ENCODE measurements around the gene RHBDD1. TPM values are rescaled to one million over a fixed set of nuclear protein-coding genes. Genes with fewer than 3 reads are reported as not detected.

RHBDD1 gene
- total and polyA plus RNA-seq, 8 donors = 1.8 to 31.6 (median 6.0) TPM

DNA sequence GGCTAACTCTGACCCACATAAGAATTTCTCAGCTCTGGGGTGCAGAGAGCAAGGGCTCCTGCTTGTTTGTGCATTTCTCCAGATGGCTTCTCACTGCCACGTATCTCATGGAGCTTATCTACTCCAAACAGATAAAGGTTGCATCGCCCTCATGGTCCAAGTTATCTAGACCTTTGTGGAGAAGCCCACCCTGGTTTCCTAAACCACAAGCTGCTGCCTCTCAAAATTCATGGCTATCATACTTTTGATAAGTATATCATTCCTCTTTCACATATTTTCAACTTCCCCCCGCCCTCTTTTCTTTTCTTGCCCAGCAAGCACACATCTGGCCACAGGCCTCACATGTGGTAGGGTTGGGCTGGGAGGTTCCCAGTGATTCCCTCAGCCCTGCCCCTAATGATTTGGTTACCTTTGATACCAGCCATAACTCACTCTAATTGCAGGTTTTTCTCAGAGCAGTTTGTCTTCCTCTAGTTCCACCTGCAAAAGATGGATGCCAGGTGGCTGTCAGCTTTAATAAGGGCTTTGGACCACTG is 146.0 kb downstream of the RHBDD1 start:
- H3K4me3 ChIP-seq = no peak overlapping the region
- H3K9me3 ChIP-seq = no peaks in the 10 kb centered on the region
- 32 to 54% (median 41%) methylated on average over 3 of the region's 3 CpGs for WGBS, 5 donors
- TF ChIP-seq, protein P1, sequence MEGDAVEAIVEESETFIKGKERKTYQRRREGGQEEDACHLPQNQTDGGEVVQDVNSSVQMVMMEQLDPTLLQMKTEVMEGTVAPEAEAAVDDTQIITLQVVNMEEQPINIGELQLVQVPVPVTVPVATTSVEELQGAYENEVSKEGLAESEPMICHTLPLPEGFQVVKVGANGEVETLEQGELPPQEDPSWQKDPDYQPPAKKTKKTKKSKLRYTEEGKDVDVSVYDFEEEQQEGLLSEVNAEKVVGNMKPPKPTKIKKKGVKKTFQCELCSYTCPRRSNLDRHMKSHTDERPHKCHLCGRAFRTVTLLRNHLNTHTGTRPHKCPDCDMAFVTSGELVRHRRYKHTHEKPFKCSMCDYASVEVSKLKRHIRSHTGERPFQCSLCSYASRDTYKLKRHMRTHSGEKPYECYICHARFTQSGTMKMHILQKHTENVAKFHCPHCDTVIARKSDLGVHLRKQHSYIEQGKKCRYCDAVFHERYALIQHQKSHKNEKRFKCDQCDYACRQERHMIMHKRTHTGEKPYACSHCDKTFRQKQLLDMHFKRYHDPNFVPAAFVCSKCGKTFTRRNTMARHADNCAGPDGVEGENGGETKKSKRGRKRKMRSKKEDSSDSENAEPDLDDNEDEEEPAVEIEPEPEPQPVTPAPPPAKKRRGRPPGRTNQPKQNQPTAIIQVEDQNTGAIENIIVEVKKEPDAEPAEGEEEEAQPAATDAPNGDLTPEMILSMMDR (IDR thresholded peaks at IDR 0.05) = no peak
- TF ChIP-seq POLR2A (IDR thresholded peaks at IDR 0.05) = no peak
- no peak for TF ChIP-seq POLR2AphosphoS5 (IDR thresholded peaks at IDR 0.05)
- TF ChIP-seq EP300 (IDR thresholded peaks at IDR 0.05) = no peak
- no peak overlapping the region for H3K27ac ChIP-seq
- no peaks in the 10 kb centered on the region for H3K36me3 ChIP-seq
- H3K27me3 ChIP-seq = no peaks in the 10 kb centered on the region
- H3K4me1 ChIP-seq = peaks cover 0 to 14% (median 6%) of the 10 kb centered on the region in 4 donors
- intact Hi-C loops (cut with DNase I; ENCODE audit: low total_unique reads) = loop anchor here (10.0 kb wide), 2 partner anchors 1097 to 1307 kb away; no protein-coding TSS in a partner anchor
- DNase-seq = peak in 1 of 2 donors; percentile 53

DNA sequence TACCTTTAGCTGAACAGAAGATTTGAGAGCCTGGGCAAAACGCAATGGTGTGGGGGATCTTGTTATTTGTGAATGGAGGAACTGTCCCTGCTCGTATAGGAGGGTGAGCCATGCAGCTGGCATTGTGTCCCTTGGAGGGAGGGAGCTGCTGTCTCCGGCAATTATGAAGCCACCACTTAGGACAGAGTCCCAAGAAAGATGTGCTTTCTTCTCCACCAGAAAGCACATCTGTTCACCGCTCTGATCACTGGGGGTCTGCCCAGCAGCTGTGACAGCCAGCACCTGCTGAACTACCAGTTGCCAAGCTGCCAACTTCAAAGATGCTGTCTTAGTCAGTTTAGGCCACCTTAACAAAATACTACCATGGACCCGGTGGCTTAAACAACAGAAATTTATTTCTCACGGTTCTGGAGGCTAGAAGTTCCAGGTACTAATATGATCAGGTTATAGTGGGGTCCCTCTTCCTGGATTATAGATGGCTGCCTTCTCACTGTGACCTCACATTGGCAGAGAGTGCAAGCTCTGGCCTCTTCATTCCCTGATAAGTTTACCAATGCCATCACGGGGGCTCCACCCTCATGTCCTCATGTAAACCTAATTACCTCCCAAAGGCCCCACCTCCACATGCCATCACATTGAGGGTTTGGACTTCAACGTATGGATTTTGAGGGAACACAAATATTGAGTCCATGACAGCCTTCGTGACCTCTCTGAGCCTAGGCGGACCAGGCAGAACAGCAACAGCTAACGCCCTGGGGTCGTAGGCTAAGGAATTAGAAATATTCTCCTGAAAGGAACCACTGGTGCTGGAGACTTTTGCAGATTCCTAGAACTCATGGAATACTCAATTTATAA is 148.3 kb downstream of the RHBDD1 start:
- TF ChIP-seq POLR2A (IDR thresholded peaks at IDR 0.05) (no peak), EP300 (IDR thresholded peaks at IDR 0.05) (no peak), POLR2AphosphoS5 (IDR thresholded peaks at IDR 0.05) (no peak)
- TF ChIP-seq, protein P1 (IDR thresholded peaks at IDR 0.05) = no peak
- H3K27ac ChIP-seq = peak overlapping the region in 2 of 5 donors; percentile 3 to 40
- no peaks in the 10 kb centered on the region for H3K9me3 ChIP-seq
- intact Hi-C loops (cut with DNase I; ENCODE audit: low total_unique reads) = loop anchor here (10.0 kb wide), 2 partner anchors 1099 to 1309 kb away; no protein-coding TSS in a partner anchor
- no peaks in the 10 kb centered on the region for H3K36me3 ChIP-seq
- no peak for DNase-seq
- peaks cover 0 to 14% (median 6%) of the 10 kb centered on the region in 4 donors for H3K4me1 ChIP-seq
- no peaks in the 10 kb centered on the region for H3K27me3 ChIP-seq
- no peak overlapping the region for H3K4me3 ChIP-seq
- 78 to 84% (median 81%) methylated on average over 12 of the region's 12 CpGs for WGBS, 5 donors

DNA sequence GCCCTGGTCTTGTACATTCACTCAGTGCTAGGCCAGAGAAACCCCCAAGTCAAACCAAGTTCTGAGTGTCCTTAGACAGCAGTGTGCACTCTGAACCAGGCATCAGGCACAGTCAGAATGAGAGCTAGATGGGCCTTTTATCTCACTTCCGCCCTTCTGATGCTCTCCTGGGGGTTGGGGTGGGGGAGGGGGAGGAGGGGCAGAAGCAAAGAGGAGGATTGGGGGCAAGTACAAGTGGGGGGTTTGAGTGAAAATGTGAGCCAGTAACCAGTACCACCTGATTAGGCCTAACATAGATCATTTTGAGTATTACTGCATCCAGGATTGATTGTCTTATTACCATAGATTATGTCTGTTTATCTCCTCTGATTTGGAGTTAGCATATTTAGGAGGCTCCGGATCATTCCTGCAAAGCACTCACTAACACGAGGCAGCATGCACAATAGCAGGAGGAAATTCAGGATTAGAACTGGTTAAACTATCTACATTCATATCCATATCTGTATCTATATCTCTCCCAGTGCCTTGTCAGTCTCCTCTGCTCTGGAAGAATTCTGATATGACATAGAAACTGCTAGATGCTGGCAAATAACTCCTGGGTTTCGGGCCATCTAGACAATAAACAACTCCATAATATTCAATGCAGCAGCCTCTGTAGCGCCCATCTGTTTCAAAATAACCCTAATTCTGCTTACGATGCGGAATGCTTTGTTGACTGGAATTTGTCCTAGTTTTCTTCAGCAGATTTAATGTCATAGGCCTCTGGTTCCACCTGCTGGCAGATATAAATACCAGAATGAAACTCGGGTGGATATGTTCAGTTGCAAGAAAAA is 149.1 kb downstream of the RHBDD1 start:
- no peaks in the 10 kb centered on the region for H3K36me3 ChIP-seq
- intact Hi-C loops (cut with DNase I; ENCODE audit: low total_unique reads) = loop anchor here (10.0 kb wide), 2 partner anchors 1100 to 1310 kb away; no protein-coding TSS in a partner anchor
- no peaks in the 10 kb centered on the region for H3K9me3 ChIP-seq
- H3K4me1 ChIP-seq = peaks cover 0 to 14% (median 6%) of the 10 kb centered on the region in 4 donors
- no peaks in the 10 kb centered on the region for H3K27me3 ChIP-seq
- H3K27ac ChIP-seq = peak overlapping the region in 3 of 5 donors; percentile 3 to 40 (median 9)
- no peak overlapping the region for H3K4me3 ChIP-seq
- TF ChIP-seq, protein P1 (IDR thresholded peaks at IDR 0.05) = peak in 5 of 7 experiments; percentile 29 to 66 (median 48)
- peak in 1 of 3 donors; percentile 30 for TF ChIP-seq POLR2AphosphoS5 (IDR thresholded peaks at IDR 0.05)
- no peak for TF ChIP-seq POLR2A (IDR thresholded peaks at IDR 0.05)
- WGBS, 5 donors = 22 to 34% (median 29%) methylated on average over 8 of the region's 8 CpGs
- peak in 1 of 2 donors; percentile 90 for DNase-seq

DNA sequence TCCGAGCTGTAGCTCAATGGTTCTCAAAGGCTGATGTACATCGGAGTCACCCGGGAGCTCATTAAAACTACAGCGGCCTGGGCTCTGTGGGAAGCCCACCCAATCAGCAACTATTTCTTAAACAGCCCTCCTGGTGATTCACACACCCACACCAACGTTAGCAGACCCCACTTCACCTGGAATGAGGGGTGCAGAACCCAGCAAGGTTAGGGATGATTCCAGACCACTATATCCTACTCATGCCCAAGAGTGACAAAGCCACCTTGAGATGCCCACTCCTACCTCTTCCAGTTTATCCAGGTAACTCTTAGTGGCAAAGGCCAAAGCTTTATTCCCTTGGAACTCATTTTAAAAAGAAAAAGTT is 149.7 kb downstream of the RHBDD1 start:
- no peak for DNase-seq
- H3K4me1 ChIP-seq = peaks cover 0 to 14% (median 6%) of the 10 kb centered on the region in 4 donors
- H3K9me3 ChIP-seq = no peaks in the 10 kb centered on the region
- intact Hi-C loops (cut with DNase I; ENCODE audit: low total_unique reads) = loop anchor here (10.0 kb wide), 2 partner anchors 1101 to 1311 kb away; no protein-coding TSS in a partner anchor
- TF ChIP-seq POLR2AphosphoS5 (IDR thresholded peaks at IDR 0.05) (no peak), POLR2A (IDR thresholded peaks at IDR 0.05) (no peak), EP300 (IDR thresholded peaks at IDR 0.05) (no peak)
- TF ChIP-seq, protein P1 (IDR thresholded peaks at IDR 0.05) = peak in 1 of 7 experiments; percentile 3
- H3K27me3 ChIP-seq = no peaks in the 10 kb centered on the region
- H3K27ac ChIP-seq = no peak overlapping the region
- no peaks in the 10 kb centered on the region for H3K36me3 ChIP-seq
- H3K4me3 ChIP-seq = no peak overlapping the region
- 45 to 63% (median 48%) methylated on average over 5 of the region's 5 CpGs for whole genome bisulfite sequencing, 5 donors

All from stomach (tissue), 9 donors.